H1 (cell line): ENCODE data around the gene LDLRAD4. TPM values are rescaled to one million over a fixed set of nuclear protein-coding genes. Genes with fewer than 3 reads are reported as not detected.

Experiments used
- CTCF ChIA-PET: fragments of 300-600 bp; sonication (Branson Sonifier 250); formaldehyde crosslinking; loops from one replicate; lab custom pipeline; 2021; ENCODE audit not compliant: partially characterized antibody; lab: Charles Lee
- POLR2A ChIA-PET: fragments of 300-600 bp; sonication (Branson Sonifier 250); formaldehyde crosslinking; loops from one replicate; lab custom pipeline; 2021; ENCODE audit warnings: inconsistent platforms; ENCODE audit not compliant: partially characterized antibody; lab: Charles Lee
- DNase-seq, 2 experiments: peaks; one replicate each; pipeline versions ENCODE4 v3.0.0 to v3.0.0-alpha.2; 2010 to 2022; ENCODE audit warnings: low spot score in 2 of 2, low read depth in 1 of 2, mixed read lengths in 1 of 2
- FAIRE-seq: peaks from 2 replicates; lab custom pipeline; 2011; peaks lifted over from hg19 to GRCh38; lab: Jason Lieb, UNC
- H2AFZ ChIP-seq: 2 replicates; pipeline ENCODE4 v1.8.1; 2012; ENCODE audit warnings: low read length, inconsistent platforms
- H2AK5ac ChIP-seq: 2 replicates; pipeline ENCODE4 v1.6.1; 2013; ENCODE audit warnings: low read depth, low read length
- H2BK120ac ChIP-seq: replicated peaks from 2 replicates; pipeline ENCODE3; 2013; ENCODE audit warnings: low read depth, low read length, inconsistent platforms
- H2BK12ac ChIP-seq: 2 replicates; pipeline ENCODE4 v1.6.1; 2013; ENCODE audit warnings: low read depth, low read length
- H2BK15ac ChIP-seq: 2 replicates; pipeline ENCODE4 v1.6.1; 2013; ENCODE audit warnings: low read length
- H2BK20ac ChIP-seq: 2 replicates; pipeline ENCODE4 v1.6.1; 2013; ENCODE audit warnings: low read length
- H2BK5ac ChIP-seq: 2 replicates; pipeline ENCODE4 v1.6.1; 2013; ENCODE audit warnings: low read depth, low read length
- H3K14ac ChIP-seq: 2 replicates; pipeline ENCODE4 v1.6.1; 2013; ENCODE audit warnings: inconsistent platforms; ENCODE audit not compliant: insufficient read length
- H3K18ac ChIP-seq: 2 replicates; pipeline ENCODE4 v1.6.1; 2013; ENCODE audit warnings: low read length; ENCODE audit errors: extremely low read depth
- H3K23ac ChIP-seq: 2 replicates; pipeline ENCODE4 v1.6.1; 2013; ENCODE audit warnings: inconsistent platforms; ENCODE audit not compliant: insufficient read length
- H3K23me2 ChIP-seq: 2 replicates; pipeline ENCODE4 v1.6.1; 2013; ENCODE audit warnings: low read depth, low read length
- H3K27ac ChIP-seq: 2 replicates; pipeline ENCODE4 v1.6.1; 2011; ENCODE audit warnings: low read depth, low read length, inconsistent platforms
- H3K27me3 ChIP-seq, 4 experiments: replicated peaks in 1 of 4; 1 replicate in 1 of 4; 2 replicates in 3 of 4; pipeline versions ENCODE4 v1.6.1 to v1.8.1; 2011 to 2013; ENCODE audit warnings: low read length in 3 of 4, mild to moderate bottlenecking in 3 of 4, inconsistent platforms in 2 of 4, mixed read lengths in 2 of 4, moderate library complexity in 1 of 4; ENCODE audit not compliant: control insufficient read depth in 3 of 4, insufficient read depth in 3 of 4; ENCODE audit errors: extremely low read depth in 1 of 4
- H3K36me3 ChIP-seq, 4 experiments: 2 replicates each; pipeline versions ENCODE4 v1.6.1 to v1.8.1; 2011 to 2013; ENCODE audit warnings: mild to moderate bottlenecking in 4 of 4, low read length in 3 of 4, moderate library complexity in 2 of 4, control low read depth in 1 of 4, inconsistent platforms in 1 of 4; ENCODE audit not compliant: insufficient read depth in 4 of 4, control insufficient read depth in 2 of 4
- H3K4ac ChIP-seq: replicated peaks from 2 replicates; pipeline ENCODE3; 2013; ENCODE audit warnings: low read length, low read depth, mixed read lengths, inconsistent platforms; ENCODE audit not compliant: insufficient read length
- H3K4me1 ChIP-seq, 4 experiments: replicated peaks in 1 of 4; 1 replicate in 1 of 4; 2 replicates in 3 of 4; pipeline versions ENCODE4 v1.6.1 to v1.8.1; 2011 to 2013; ENCODE audit warnings: low read length in 3 of 4, inconsistent platforms in 2 of 4, mixed read lengths in 1 of 4; ENCODE audit not compliant: insufficient read depth in 4 of 4, control insufficient read depth in 3 of 4
- H3K4me2 ChIP-seq, 2 experiments: 2 replicates each; pipeline versions ENCODE4 v1.6.1 to v1.8.1; 2011 to 2013; ENCODE audit warnings: low read depth in 2 of 2, low read length in 2 of 2, control low read depth in 1 of 2, inconsistent platforms in 1 of 2, mild to moderate bottlenecking in 1 of 2; ENCODE audit not compliant: insufficient read depth in 1 of 2
- H3K4me3 ChIP-seq, 4 experiments: fragments of 200-600, 300-600 bp in 1 of 4; sonication (generic), shearing (Covaris generic), sonication (Bioruptor Twin) in 1 of 4; 2 replicates each; pipeline versions ENCODE4 v1.5.1 to v1.8.1; 2011 to 2016; ENCODE audit warnings: low read length in 4 of 4, low read depth in 3 of 4, control low read depth in 2 of 4, inconsistent platforms in 2 of 4, mild to moderate bottlenecking in 2 of 4, mixed read lengths in 1 of 4, moderate library complexity in 1 of 4; ENCODE audit not compliant: insufficient read depth in 2 of 4; ENCODE audit errors: extremely low read depth in 1 of 4
- H3K56ac ChIP-seq: replicated peaks from 2 replicates; pipeline ENCODE3; 2013; ENCODE audit warnings: low read depth, mild to moderate bottlenecking, mixed read lengths, low read length, inconsistent platforms; ENCODE audit not compliant: insufficient read length
- H3K79me1 ChIP-seq: 2 replicates; pipeline ENCODE4 v1.6.1; 2013; ENCODE audit warnings: low read depth, low read length, control low read depth
- H3K79me2 ChIP-seq, 2 experiments: 2 replicates each; pipeline versions ENCODE4 v1.6.1 to v1.8.1; 2012 to 2013; ENCODE audit warnings: low read length in 2 of 2, mild to moderate bottlenecking in 2 of 2, inconsistent platforms in 1 of 2; ENCODE audit not compliant: insufficient read depth in 2 of 2, control insufficient read depth in 1 of 2
- H3K9ac ChIP-seq, 4 experiments: replicated peaks in 1 of 4; 1 replicate in 1 of 4; 2 replicates in 3 of 4; pipeline versions ENCODE4 v1.6.1 to v1.8.1; 2011 to 2013; ENCODE audit warnings: low read depth in 3 of 4, low read length in 3 of 4, control low read depth in 2 of 4, mild to moderate bottlenecking in 2 of 4, moderate library complexity in 2 of 4, inconsistent platforms in 1 of 4; ENCODE audit errors: extremely low read depth in 1 of 4
- H3K9me3 ChIP-seq, 2 experiments: 2 replicates each; pipeline versions ENCODE4 v1.6.1 to v1.8.1; 2012 to 2013; ENCODE audit warnings: mild to moderate bottlenecking in 2 of 2, moderate library complexity in 2 of 2, control low read depth in 1 of 2, inconsistent platforms in 1 of 2, low read depth in 1 of 2, low read length in 1 of 2, mixed read lengths in 1 of 2; ENCODE audit not compliant: insufficient read depth in 2 of 2
- H4K20me1 ChIP-seq, 2 experiments: replicated peaks in 1 of 2; 2 replicates each; pipeline versions ENCODE3 to v1.8.1; 2011 to 2013; ENCODE audit warnings: inconsistent platforms in 2 of 2, low read length in 2 of 2, mild to moderate bottlenecking in 1 of 2; ENCODE audit not compliant: insufficient read depth in 2 of 2, control insufficient read depth in 1 of 2
- H4K5ac ChIP-seq: 2 replicates; pipeline ENCODE4 v1.6.1; 2013; ENCODE audit warnings: low read length, low read depth, mixed read lengths, inconsistent platforms; ENCODE audit not compliant: insufficient read length
- H4K8ac ChIP-seq: 2 replicates; pipeline ENCODE4 v1.8.0; 2013; ENCODE audit warnings: mild to moderate bottlenecking, moderate library complexity, low read length, inconsistent platforms; ENCODE audit not compliant: insufficient read depth; ENCODE audit errors: extremely low read depth
- H4K91ac ChIP-seq: replicated peaks from 2 replicates; pipeline ENCODE3; 2013; ENCODE audit warnings: low read length, mixed read lengths, inconsistent platforms; ENCODE audit not compliant: insufficient read length
- FOSL1 ChIP-seq: IDR thresholded peaks from 2 replicates; pipeline ENCODE4 v1.6.1; 2011; ENCODE audit warnings: mild to moderate bottlenecking, low read depth, low read length, moderate library complexity; ENCODE audit not compliant: insufficient read depth
- GABPA ChIP-seq: IDR thresholded peaks from 2 replicates; pipeline ENCODE4 v1.6.1; 2011; ENCODE audit warnings: mild to moderate bottlenecking, low read length, moderate library complexity, borderline replicate concordance; ENCODE audit not compliant: insufficient read depth
- JUND ChIP-seq: IDR thresholded peaks from 2 replicates; pipeline ENCODE4 v1.6.1; 2011; ENCODE audit warnings: mild to moderate bottlenecking, improper control_type of control experiment, low read length
- KDM5A ChIP-seq: fragments of 200-600 bp; IDR thresholded peaks from 2 replicates; pipeline ENCODE4 v1.7.1; 2012; ENCODE audit warnings: mild to moderate bottlenecking, low read length, inconsistent platforms, mixed read lengths
- NANOG ChIP-seq: IDR thresholded peaks from 2 replicates; pipeline ENCODE4 v1.6.1; 2011; ENCODE audit warnings: low read length, low read depth, mild to moderate bottlenecking, inconsistent platforms; ENCODE audit not compliant: insufficient read depth, poor library complexity, severe bottlenecking
- TBP ChIP-seq: IDR thresholded peaks from 2 replicates; pipeline ENCODE4 v1.6.1; 2011; ENCODE audit warnings: low read depth, low read length, improper control_type of control experiment
- WGBS, 2 experiments: shearing (Covaris generic) in 1 of 2; methylation state at CpG; one replicate each; pipeline versions ENCODE4 v1.1.6 to v1.1.7; 2013 to 2015; ENCODE audit warnings: low lambda C conversion rate in 2 of 2, mixed read lengths in 2 of 2, inconsistent platforms in 1 of 2, low coverage in 1 of 2, missing lambda C conversion rate in 1 of 2; ENCODE audit not compliant: insufficient replicate concordance in 2 of 2, insufficient coverage in 1 of 2, insufficient read length in 1 of 2; ENCODE audit errors: extremely low coverage in 1 of 2, missing lambda C conversion rate in 1 of 2; 5-methylcytosine and 5-hydroxymethylcytosine counted together
- polyA plus RNA-seq, 7 experiments: library from polyadenylated mRNA; depleted of rRNA in 3 of 7; stranded (reverse) in 5 of 7; unstranded in 2 of 7; fragments of >200 nt in 5 of 7; fragments of 200-250 nt in 2 of 7; gene quantifications; 1 replicate in 5 of 7; 2 replicates in 1 of 7; 4 replicates in 1 of 7; pipeline versions ENCODE4 v1.2.1 to v1.2.3, GENCODE V29; 2011 to 2013; ENCODE audit warnings: missing spikeins in 2 of 7, mixed read lengths in 2 of 7
- total RNA-seq: library from RNA; stranded (reverse); fragmentation: NEBNext Ultra II Directional; extraction: Animal tissue kit (Norgen Biotek cat#: 25700); gene quantifications from 2 replicates; pipeline ENCODE4 v1.2.1, GENCODE V29; 2021

Gene LDLRAD4
- total and polyA plus RNA-seq, 2 of the 8 experiments (the other 6 are each of a cell fraction or from before 2014, with no cell fraction given), result 0.77 to 1.4 TPM

GRCh38 chr18:13375302-13376255 is 157.0 kb downstream of the LDLRAD4 start:
- no peak overlapping the region for H2BK20ac ChIP-seq
- H3K4me2 ChIP-seq, result no peak overlapping the region
- no peak overlapping the region for H3K56ac ChIP-seq
- H4K91ac ChIP-seq, result no peak overlapping the region
- H3K36me3 ChIP-seq, result no peaks in the 10 kb centered on the region
- DNase-seq, result no peak
- no peaks in the 10 kb centered on the region for H3K23me2 ChIP-seq
- H4K5ac ChIP-seq, result no peak overlapping the region
- H3K18ac ChIP-seq, result no peak overlapping the region
- no peak overlapping the region for H2AK5ac ChIP-seq
- no peaks in the 10 kb centered on the region; a peak in 3 of 7 replicates for H3K4me1 ChIP-seq
- H3K9me3 ChIP-seq, result no peaks in the 10 kb centered on the region
- H4K20me1 ChIP-seq, result no peaks in the 10 kb centered on the region
- H3K27me3 ChIP-seq, result no peaks in the 10 kb centered on the region
- H3K79me1 ChIP-seq, result no peaks in the 10 kb centered on the region
- H4K8ac ChIP-seq, result no peak overlapping the region
- no peak overlapping the region for H2BK15ac ChIP-seq
- H3K14ac ChIP-seq, result no peak overlapping the region
- H2BK5ac ChIP-seq, result no peak overlapping the region
- no peak overlapping the region for H3K9ac ChIP-seq
- POLR2A ChIA-PET, result no interaction called here
- H3K23ac ChIP-seq, result no peak overlapping the region
- H3K79me2 ChIP-seq, result no peaks in the 10 kb centered on the region
- no peak overlapping the region for H3K4me3 ChIP-seq
- CTCF ChIA-PET, result interaction anchor here (1.8 kb wide), 1 partner anchor 36 kb away, joined by 3 read pairs; no protein-coding TSS in a partner anchor
- no peak overlapping the region for H2AFZ ChIP-seq
- no peak overlapping the region for H2BK120ac ChIP-seq
- no peak overlapping the region for H3K4ac ChIP-seq
- no peak overlapping the region for H3K27ac ChIP-seq
- TF ChIP-seq FOSL1, result no peak
- TF ChIP-seq NANOG, result no peak
- TF ChIP-seq KDM5A, result no peak
- TF ChIP-seq TBP, result no peak
- peak; percentile 29; the same call in 1 of the 2 replicates for TF ChIP-seq JUND
- TF ChIP-seq GABPA, result no peak
- no peak for FAIRE-seq
- WGBS, 2 experiments, result 87% methylated on average over 19 of the region's 19 CpGs; no CpG with 5 or more reads in 1 of the 2 experiments
- H2BK12ac ChIP-seq, result no peak overlapping the region
